Measurements from ENCODE around the gene TNS1. TPM values are rescaled to one million over a fixed set of nuclear protein-coding genes. Genes with fewer than 3 reads are reported as not detected.

Gene TNS1
- total RNA-seq, 1 experiment from 2014 or later: 6.2 TPM

GRCh38 chr2:217915706-217916105 is 87.1 kb downstream of the TNS1 start:
- Histone ChIP-seq H3K9me2 (ENCODE audit: insufficient read depth) (no peaks in the 10 kb centered on the region), H3K79me2 (ENCODE audit: insufficient read depth, low read length) (no peaks in the 10 kb centered on the region), H3K9ac (ENCODE audit: low read length) (no peak overlapping the region), H3K27ac (ENCODE audit: low read depth, low read length) (no peak overlapping the region), H4K20me1 (ENCODE audit: insufficient read depth) (no peaks in the 10 kb centered on the region), H3K4me2 (ENCODE audit: low read length) (no peak overlapping the region), H3K36me3 (ENCODE audit: control insufficient read depth in 1 of 2, insufficient read depth in 2 of 2, low read length in 2 of 2) (no peaks in the 10 kb centered on the region), H2AFZ (ENCODE audit: low read depth, low read length, poor library complexity, severe bottlenecking) (no peak overlapping the region), H3K4me3 (replicated peaks in 1 of 2; ENCODE audit: low read depth in 1 of 2, low read length in 2 of 2) (no peak overlapping the region), H3K4me1 (ENCODE audit: control insufficient read depth in 1 of 2, insufficient read depth in 2 of 2, low read length in 2 of 2) (peaks cover 0 to 10% of the 10 kb centered on the region in 2 experiments; a peak in 1 of 4 replicates), H3K27me3 (ENCODE audit: insufficient read depth, low read length) (no peaks in the 10 kb centered on the region), H3K9me3 (ENCODE audit: control insufficient read depth in 1 of 2, insufficient read depth in 1 of 2, low read depth in 1 of 2, low read length in 2 of 2) (no peaks in the 10 kb centered on the region)
- CTCF ChIA-PET: no interaction called here
- DNase-seq (ENCODE audit: low read depth, low spot score) (no peak), ATAC-seq (no peak)
- TF ChIP-seq POLR2AphosphoS5 (IDR thresholded peaks at IDR 0.05; ENCODE audit: low read depth, low read length): no peak
- TF ChIP-seq SRF (IDR thresholded peaks at IDR 0.05; ENCODE audit: low read depth): no peak
- TF ChIP-seq ZNF274 (IDR thresholded peaks at IDR 0.05; ENCODE audit: low read depth, low read length): no peak
- TF ChIP-seq EZH2 (IDR thresholded peaks at IDR 0.05): no peak
- no peak for TF ChIP-seq REST (IDR thresholded peaks at IDR 0.05; ENCODE audit: low read depth)
- TF ChIP-seq ZFX (IDR thresholded peaks at IDR 0.05): no peak
- TF ChIP-seq POLR2A (IDR thresholded peaks at IDR 0.05; ENCODE audit: borderline replicate concordance, extremely low read depth, insufficient read depth, insufficient read length): no peak
- TF ChIP-seq EGR1 (IDR thresholded peaks at IDR 0.05; ENCODE audit: low read depth): no peak
- intact Hi-C loops (cut with micrococcal nuclease): no loop called here
- RAD21 ChIA-PET (ENCODE audit: low non-redundant PET in 1 of 2, low total read pairs in 2 of 2, uncharacterized antibody in 2 of 2, unreplicated experiment in 2 of 2): no interaction called here
- POLR2A ChIA-PET: no interaction called here
- BruUV-seq (replicated peaks): no TSS peak

GRCh38 chr2:217914878-217915277 is 87.9 kb downstream of the TNS1 start:
- CTCF ChIA-PET: no interaction called here
- BruUV-seq (replicated peaks): no TSS peak
- Histone ChIP-seq H3K4me1 (ENCODE audit: control insufficient read depth in 1 of 2, insufficient read depth in 2 of 2, low read length in 2 of 2) (peaks cover 0 to 8% of the 10 kb centered on the region in 2 experiments; a peak in 1 of 4 replicates), H3K27ac (ENCODE audit: low read depth, low read length) (no peak overlapping the region), H3K4me2 (ENCODE audit: low read length) (no peak overlapping the region), H3K27me3 (ENCODE audit: insufficient read depth, low read length) (no peaks in the 10 kb centered on the region), H3K9ac (ENCODE audit: low read length) (no peak overlapping the region), H3K4me3 (replicated peaks in 1 of 2; ENCODE audit: low read depth in 1 of 2, low read length in 2 of 2) (no peak overlapping the region), H2AFZ (ENCODE audit: low read depth, low read length, poor library complexity, severe bottlenecking) (no peak overlapping the region), H3K36me3 (ENCODE audit: control insufficient read depth in 1 of 2, insufficient read depth in 2 of 2, low read length in 2 of 2) (no peaks in the 10 kb centered on the region), H3K9me2 (ENCODE audit: insufficient read depth) (no peaks in the 10 kb centered on the region), H4K20me1 (ENCODE audit: insufficient read depth) (no peaks in the 10 kb centered on the region), H3K9me3 (ENCODE audit: control insufficient read depth in 1 of 2, insufficient read depth in 1 of 2, low read depth in 1 of 2, low read length in 2 of 2) (no peaks in the 10 kb centered on the region), H3K79me2 (ENCODE audit: insufficient read depth, low read length) (no peaks in the 10 kb centered on the region)
- ATAC-seq (no peak), DNase-seq (ENCODE audit: low read depth, low spot score) (no peak)
- intact Hi-C loops (cut with micrococcal nuclease): no loop called here
- TF ChIP-seq CBX3 (IDR thresholded peaks at IDR 0.05; ENCODE audit: low read depth) (no peak), CEBPB (IDR thresholded peaks at IDR 0.05; ENCODE audit: low read depth) (no peak), EZH2phosphoT487 (IDR thresholded peaks at IDR 0.05; ENCODE audit: borderline replicate concordance) (no peak)
- POLR2A ChIA-PET: no interaction called here
- RAD21 ChIA-PET (ENCODE audit: low non-redundant PET in 1 of 2, low total read pairs in 2 of 2, uncharacterized antibody in 2 of 2, unreplicated experiment in 2 of 2): no interaction called here

All from HCT116 (cell line).